Measurements from ENCODE around the gene PLA2G6. TPM values are rescaled to one million over a fixed set of nuclear protein-coding genes. Genes with fewer than 3 reads are reported as not detected.

PLA2G6 gene
- total RNA-seq, 2 donors from 2014 or later: 41.5 to 68.0 TPM

- 82 to 84% methylated on average over 8 to 10 of the region's 10 CpGs for WGBS, 2 donors
- no peak for TF ChIP-seq CTCF (IDR thresholded peaks at IDR 0.05)
- no peak for TF ChIP-seq POLR2A (IDR thresholded peaks at IDR 0.05)
- DNase-seq (no peak), ATAC-seq (no peak)
- H3K27me3 ChIP-seq: no peaks in the 10 kb centered on the region
- H3K4me1 ChIP-seq: peaks cover 18% of the 10 kb centered on the region
- no peaks in the 10 kb centered on the region for H3K36me3 ChIP-seq (replicated peaks in 1 of 2; ENCODE audit: insufficient read depth in 1 of 2, low read depth in 2 of 2)
- H3K27ac ChIP-seq: no peak overlapping the region
- intact Hi-C loops (cut with DNase I): no loop called here
- no peak overlapping the region for H3K4me3 ChIP-seq
- H3K9me3 ChIP-seq: no peaks in the 10 kb centered on the region
These were observed 18.4 kb upstream of the PLA2G6 start for GRCh38 chr22:38199826-38200559.

GRCh38 chr22:38196791-38197419 is 15.3 kb upstream of the PLA2G6 start:
- ATAC-seq (no peak), DNase-seq (no peak)
- no peak for TF ChIP-seq POLR2A (IDR thresholded peaks at IDR 0.05)
- TF ChIP-seq CTCF (IDR thresholded peaks at IDR 0.05): no peak
- 79 to 81% methylated on average over 19 of the region's 19 CpGs for WGBS, 2 donors
- H3K4me1 ChIP-seq: peaks cover 16% of the 10 kb centered on the region
- no peaks in the 10 kb centered on the region for H3K36me3 ChIP-seq (replicated peaks in 1 of 2; ENCODE audit: insufficient read depth in 1 of 2, low read depth in 2 of 2)
- H3K4me3 ChIP-seq: no peak overlapping the region
- no peaks in the 10 kb centered on the region for H3K27me3 ChIP-seq
- intact Hi-C loops (cut with DNase I): no loop called here
- H3K9me3 ChIP-seq: no peaks in the 10 kb centered on the region
- no peak overlapping the region for H3K27ac ChIP-seq

DNA sequence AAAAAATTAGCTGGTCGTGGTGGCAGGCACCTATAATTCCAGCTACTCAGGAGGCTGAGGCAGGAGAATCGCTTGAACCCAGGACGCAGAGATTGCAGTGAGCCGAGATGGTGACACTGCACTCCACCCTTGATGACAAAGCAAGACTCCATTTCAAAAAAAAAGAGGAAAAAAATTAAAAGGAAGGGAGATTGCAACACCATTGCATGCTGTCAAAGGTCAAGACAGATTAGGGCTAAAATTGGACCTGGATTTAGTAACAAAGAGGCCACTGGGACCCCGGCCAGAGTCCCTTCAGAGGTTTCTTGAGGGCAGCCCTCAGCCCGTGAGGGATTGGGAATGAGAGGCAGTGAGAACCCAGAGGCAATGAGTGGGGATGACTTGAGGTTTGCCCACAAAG is 11.9 kb upstream of the PLA2G6 start:
- no peaks in the 10 kb centered on the region for H3K9me3 ChIP-seq
- no peaks in the 10 kb centered on the region for H3K27me3 ChIP-seq
- no peaks in the 10 kb centered on the region for H3K36me3 ChIP-seq (replicated peaks in 1 of 2; ENCODE audit: insufficient read depth in 1 of 2, low read depth in 2 of 2)
- intact Hi-C loops (cut with DNase I): no loop called here
- peaks cover 13% of the 10 kb centered on the region for H3K4me1 ChIP-seq
- ATAC-seq (peak; percentile 15), DNase-seq (peak in 2 of 4 donors; percentile 38 to 48)
- WGBS, 2 donors: 48 to 49% methylated on average over 6 of the region's 6 CpGs
- no peak for TF ChIP-seq CTCF (IDR thresholded peaks at IDR 0.05)
- TF ChIP-seq POLR2A (IDR thresholded peaks at IDR 0.05): no peak
- H3K27ac ChIP-seq: no peak overlapping the region
- H3K4me3 ChIP-seq: no peak overlapping the region

DNA sequence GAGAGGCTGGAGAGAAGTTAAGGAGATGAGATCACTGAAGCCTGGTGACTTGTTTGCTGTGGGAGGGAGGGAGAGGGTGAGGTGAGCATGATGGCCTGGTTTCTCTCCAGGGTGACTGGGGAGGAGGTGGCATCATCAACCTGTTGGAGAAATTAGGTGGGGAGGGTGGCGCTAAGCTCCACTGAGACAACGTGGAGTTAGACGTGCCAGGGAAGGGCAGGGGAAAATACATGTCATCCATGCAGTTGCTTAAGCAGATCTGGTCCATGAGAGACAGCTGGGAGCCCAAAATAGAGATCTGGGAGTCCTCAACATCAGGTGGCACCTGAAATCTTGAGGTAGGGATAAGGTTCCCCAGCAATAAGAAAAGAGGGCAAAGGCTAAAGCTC is 10.8 kb upstream of the PLA2G6 start:
- TF ChIP-seq POLR2A (IDR thresholded peaks at IDR 0.05) (no peak), CTCF (IDR thresholded peaks at IDR 0.05) (no peak)
- WGBS, 2 donors: 72 to 91% methylated on average over 3 of the region's 3 CpGs
- intact Hi-C loops (cut with DNase I): no loop called here
- H3K27ac ChIP-seq: no peak overlapping the region
- H3K9me3 ChIP-seq: no peaks in the 10 kb centered on the region
- no peak overlapping the region for H3K4me3 ChIP-seq
- H3K27me3 ChIP-seq: no peaks in the 10 kb centered on the region
- DNase-seq (no peak), ATAC-seq (no peak)
- H3K36me3 ChIP-seq (replicated peaks in 1 of 2; ENCODE audit: insufficient read depth in 1 of 2, low read depth in 2 of 2): no peaks in the 10 kb centered on the region
- H3K4me1 ChIP-seq: peaks cover 21% of the 10 kb centered on the region
